GM12878 (cell line): ENCODE measurements around the gene AOPEP. TPM values are rescaled to one million over a fixed set of nuclear protein-coding genes. Genes with fewer than 3 reads are reported as not detected.

Experiments used
- ATAC-seq: fragments of 200-7000 bp; cut with Tn5 transposase; 3 replicates; pipeline ENCODE4 v1.9.1; 2020; ENCODE audit warnings: mild to moderate bottlenecking, moderate library complexity
- BruUV-seq: library from RNA; stranded (reverse); fragments of 400-500 nt; replicated peaks from 2 replicates; lab custom pipeline; 2021; lab: Mats Ljungman, UMichigan
- CTCF ChIA-PET: fragments of 300-600 bp; sonication (Branson Sonifier 250); formaldehyde crosslinking; extraction: SDS; loops from one replicate; lab custom pipeline; 2021; ENCODE audit warnings: inconsistent platforms; lab: Yijun Ruan, JAX
- POLR2A ChIA-PET: fragments of 350-600 bp; formaldehyde crosslinking; extraction: SDS; loops from one replicate; lab custom pipeline; 2021; ENCODE audit warnings: inconsistent platforms; lab: Charles Lee
- RAD21 ChIA-PET: fragments of 300-600 bp; sonication (Branson Sonifier 250); formaldehyde crosslinking; loops from one replicate; lab custom pipeline; 2023; ENCODE audit warnings: antibody characterized with exemption; ENCODE audit not compliant: unreplicated experiment; lab: Charles Lee
- SMC1A ChIA-PET: fragments of 300-600 bp; sonication (Branson Sonifier 250); formaldehyde crosslinking; loops from one replicate; lab custom pipeline; 2023; ENCODE audit not compliant: unreplicated experiment, uncharacterized antibody; lab: Charles Lee
- DNase-seq: peaks from one replicate; pipeline ENCODE4 v3.0.0-alpha.2; 2011; ENCODE audit warnings: low read depth, low spot score
- FAIRE-seq: peaks from 3 replicates; lab custom pipeline; 2011; peaks lifted over from hg19 to GRCh38; lab: Jason Lieb, UNC
- H2AFZ ChIP-seq: 2 replicates; pipeline ENCODE4 v1.6.0; 2011; ENCODE audit warnings: low read depth, low read length, control low read depth; ENCODE audit not compliant: control insufficient read depth
- H3K27ac ChIP-seq: 2 replicates; pipeline ENCODE4 v1.5.1; 2011; ENCODE audit warnings: control low read depth; ENCODE audit not compliant: control insufficient read depth, insufficient read depth
- H3K27me3 ChIP-seq, 2 experiments: replicated peaks in 1 of 2; 2 replicates each; pipeline versions ENCODE4 v1.6.0 to v1.6.1; 2011; ENCODE audit warnings: low read length in 1 of 2; ENCODE audit not compliant: control insufficient read depth in 2 of 2, insufficient read depth in 2 of 2
- H3K36me3 ChIP-seq, 2 experiments: 2 replicates each; pipeline ENCODE4 v1.5.1; 2011; ENCODE audit warnings: low read length in 1 of 2; ENCODE audit not compliant: control insufficient read depth in 2 of 2, insufficient read depth in 2 of 2
- H3K4me1 ChIP-seq: 2 replicates; pipeline ENCODE4 v1.6.1; 2011; ENCODE audit warnings: mild to moderate bottlenecking, low read length, moderate library complexity, mixed read lengths; ENCODE audit not compliant: control insufficient read depth, insufficient read depth
- H3K4me2 ChIP-seq: 2 replicates; pipeline ENCODE4 v1.6.0; 2011; ENCODE audit warnings: control low read depth; ENCODE audit not compliant: control insufficient read depth, insufficient read depth
- H3K4me3 ChIP-seq: fragments of 200-600 bp; sonication (generic); 2 replicates; pipeline ENCODE4 v1.5.1; 2016
- H3K79me2 ChIP-seq: 2 replicates; pipeline ENCODE4 v1.6.0; 2011; ENCODE audit warnings: low read length; ENCODE audit not compliant: control insufficient read depth, insufficient read depth
- H3K9ac ChIP-seq: 2 replicates; pipeline ENCODE4 v1.8.0; 2011; ENCODE audit warnings: low read length, control low read depth, mixed read lengths; ENCODE audit not compliant: control insufficient read depth, insufficient read depth
- H3K9me3 ChIP-seq: replicated peaks from 3 replicates; pipeline ENCODE4 v1.5.1; 2011; ENCODE audit warnings: mild to moderate bottlenecking, low read length; ENCODE audit not compliant: control insufficient read depth, insufficient read depth
- H4K20me1 ChIP-seq: 2 replicates; pipeline ENCODE4 v1.6.0; 2011; ENCODE audit not compliant: control insufficient read depth, insufficient read depth
- MYB ChIP-seq: fragments of 150-350 bp; IDR thresholded peaks from 2 replicates; pipeline ENCODE4 v1.6.1; 2014; ENCODE audit warnings: mild to moderate bottlenecking, low read depth, low read length, borderline replicate concordance
- WGBS: methylation state at CpG from one replicate; pipeline ENCODE4 v1.1.6; 2016; ENCODE audit warnings: low lambda C conversion rate; ENCODE audit not compliant: insufficient replicate concordance, insufficient coverage; ENCODE audit errors: missing lambda C conversion rate; 5-methylcytosine and 5-hydroxymethylcytosine counted together
- in situ Hi-C: fragments of 300-500 bp; cut with MboI; formaldehyde crosslinking; loops from 9 replicates; pipeline ENCODE4 v1.14.3; 2018; ENCODE audit warnings: mixed read lengths
- intact Hi-C: fragments of 100-400 bp; cut with micrococcal nuclease; formaldehyde crosslinking; loops from one replicate; pipeline ENCODE4 v1.14.2; 2022; ENCODE audit not compliant: unreplicated experiment
- polyA plus RNA-seq, 11 experiments: library from polyadenylated mRNA; depleted of rRNA in 4 of 11; unstranded in 6 of 11; stranded (reverse) in 5 of 11; fragments of >200 nt; fragmentation: Nextera tagmentation in 4 of 11; fragmentation: Illumina TruSeq in 1 of 11; extraction: Ambion mirVana in 4 of 11; extraction: Trizol in 1 of 11; gene quantifications; 1 replicate in 1 of 11; 2 replicates in 10 of 11; pipeline versions ENCODE4 v1.2.1 to v1.2.3, GENCODE V29; 2011 to 2016; ENCODE audit warnings: inconsistent platforms in 2 of 11, missing spikeins in 2 of 11, low read depth in 1 of 11
- total RNA-seq, 4 experiments: library from RNA; depleted of rRNA in 3 of 4; stranded (reverse); fragments of >200 nt in 3 of 4; fragmentation: Illumina TruSeq in 1 of 4; extraction: Trizol in 1 of 4; gene quantifications; 2 replicates each; pipeline versions ENCODE4 v1.2.1 to v1.2.3, GENCODE V29; 2013 to 2021
- TF ChIP-seq, protein P1 (sequence below): fragments of 450-650 bp; IDR thresholded peaks from 2 replicates; pipeline ENCODE4 v1.6.1; 2017; ENCODE audit warnings: mild to moderate bottlenecking, moderate library complexity
- TF ChIP-seq, protein P2 (sequence below): fragments of 450-650 bp; IDR thresholded peaks from 2 replicates; pipeline ENCODE4 v1.6.1; 2017; ENCODE audit warnings: mild to moderate bottlenecking, moderate library complexity
- TF ChIP-seq, protein P3 (sequence below): fragments of 450-650 bp; IDR thresholded peaks from 2 replicates; pipeline ENCODE4 v1.6.1; 2016; ENCODE audit warnings: mild to moderate bottlenecking

AOPEP gene
- total and polyA plus RNA-seq, 10 of the 15 experiments (the other 5 are each of a cell fraction or from before 2014, with no cell fraction given) = 2.3 to 16.9 (median 10.1) TPM

DNA sequence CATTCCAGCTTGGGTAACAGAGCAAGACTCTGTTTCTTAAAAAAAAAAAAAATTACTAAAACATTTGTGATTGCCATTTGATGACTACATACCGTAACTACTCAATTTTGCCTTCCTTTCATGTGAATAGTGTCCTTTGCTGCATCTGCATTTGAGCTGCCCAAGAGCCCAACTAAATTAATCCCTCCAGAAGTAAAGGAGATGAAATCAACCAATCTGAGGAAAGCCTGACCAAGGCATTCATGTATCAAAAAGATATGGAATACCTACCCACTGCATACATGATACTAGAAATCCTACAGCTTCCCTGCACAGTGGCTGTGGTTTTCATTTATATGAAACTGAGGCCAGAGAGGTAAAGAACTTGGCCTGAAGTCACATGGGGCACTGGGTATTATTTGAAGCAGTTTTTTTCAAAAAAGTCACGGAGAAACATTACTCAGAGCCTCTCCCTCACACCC, 177.5 kb downstream of the AOPEP start:
- no peak overlapping the region for H3K4me3 ChIP-seq
- ChIA-PET SMC1A (interaction anchor here (0.8 to 2.9 kb wide), 5 partner anchors 10 to 93 kb away, joined by 3 to 13 read pairs (median 5); no protein-coding TSS in a partner anchor), CTCF (interaction anchor here (0.6 to 1.2 kb wide), 5 partner anchors 24 to 1908 kb away, joined by 3 to 4 read pairs (median 3); no protein-coding TSS in a partner anchor), RAD21 (interaction anchor here (0.7 kb wide), 1 partner anchor 645 kb away, joined by 3 read pairs; the partner anchor contains the start of gene ZNF169), POLR2A (no interaction called here)
- H3K36me3 ChIP-seq = no peaks in the 10 kb centered on the region
- no peak overlapping the region for H3K27ac ChIP-seq
- no peaks in the 10 kb centered on the region for H3K4me1 ChIP-seq
- no peaks in the 10 kb centered on the region for H3K27me3 ChIP-seq
- H3K9ac ChIP-seq = no peak overlapping the region
- no peaks in the 10 kb centered on the region for H4K20me1 ChIP-seq
- TF ChIP-seq, protein P1, sequence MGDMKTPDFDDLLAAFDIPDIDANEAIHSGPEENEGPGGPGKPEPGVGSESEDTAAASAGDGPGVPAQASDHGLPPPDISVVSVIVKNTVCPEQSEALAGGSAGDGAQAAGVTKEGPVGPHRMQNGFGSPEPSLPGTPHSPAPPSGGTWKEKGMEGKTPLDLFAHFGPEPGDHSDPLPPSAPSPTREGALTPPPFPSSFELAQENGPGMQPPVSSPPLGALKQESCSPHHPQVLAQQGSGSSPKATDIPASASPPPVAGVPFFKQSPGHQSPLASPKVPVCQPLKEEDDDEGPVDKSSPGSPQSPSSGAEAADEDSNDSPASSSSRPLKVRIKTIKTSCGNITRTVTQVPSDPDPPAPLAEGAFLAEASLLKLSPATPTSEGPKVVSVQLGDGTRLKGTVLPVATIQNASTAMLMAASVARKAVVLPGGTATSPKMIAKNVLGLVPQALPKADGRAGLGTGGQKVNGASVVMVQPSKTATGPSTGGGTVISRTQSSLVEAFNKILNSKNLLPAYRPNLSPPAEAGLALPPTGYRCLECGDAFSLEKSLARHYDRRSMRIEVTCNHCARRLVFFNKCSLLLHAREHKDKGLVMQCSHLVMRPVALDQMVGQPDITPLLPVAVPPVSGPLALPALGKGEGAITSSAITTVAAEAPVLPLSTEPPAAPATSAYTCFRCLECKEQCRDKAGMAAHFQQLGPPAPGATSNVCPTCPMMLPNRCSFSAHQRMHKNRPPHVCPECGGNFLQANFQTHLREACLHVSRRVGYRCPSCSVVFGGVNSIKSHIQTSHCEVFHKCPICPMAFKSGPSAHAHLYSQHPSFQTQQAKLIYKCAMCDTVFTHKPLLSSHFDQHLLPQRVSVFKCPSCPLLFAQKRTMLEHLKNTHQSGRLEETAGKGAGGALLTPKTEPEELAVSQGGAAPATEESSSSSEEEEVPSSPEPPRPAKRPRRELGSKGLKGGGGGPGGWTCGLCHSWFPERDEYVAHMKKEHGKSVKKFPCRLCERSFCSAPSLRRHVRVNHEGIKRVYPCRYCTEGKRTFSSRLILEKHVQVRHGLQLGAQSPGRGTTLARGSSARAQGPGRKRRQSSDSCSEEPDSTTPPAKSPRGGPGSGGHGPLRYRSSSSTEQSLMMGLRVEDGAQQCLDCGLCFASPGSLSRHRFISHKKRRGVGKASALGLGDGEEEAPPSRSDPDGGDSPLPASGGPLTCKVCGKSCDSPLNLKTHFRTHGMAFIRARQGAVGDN = no peak
- TF ChIP-seq MYB = no peak
- TF ChIP-seq, protein P2, sequence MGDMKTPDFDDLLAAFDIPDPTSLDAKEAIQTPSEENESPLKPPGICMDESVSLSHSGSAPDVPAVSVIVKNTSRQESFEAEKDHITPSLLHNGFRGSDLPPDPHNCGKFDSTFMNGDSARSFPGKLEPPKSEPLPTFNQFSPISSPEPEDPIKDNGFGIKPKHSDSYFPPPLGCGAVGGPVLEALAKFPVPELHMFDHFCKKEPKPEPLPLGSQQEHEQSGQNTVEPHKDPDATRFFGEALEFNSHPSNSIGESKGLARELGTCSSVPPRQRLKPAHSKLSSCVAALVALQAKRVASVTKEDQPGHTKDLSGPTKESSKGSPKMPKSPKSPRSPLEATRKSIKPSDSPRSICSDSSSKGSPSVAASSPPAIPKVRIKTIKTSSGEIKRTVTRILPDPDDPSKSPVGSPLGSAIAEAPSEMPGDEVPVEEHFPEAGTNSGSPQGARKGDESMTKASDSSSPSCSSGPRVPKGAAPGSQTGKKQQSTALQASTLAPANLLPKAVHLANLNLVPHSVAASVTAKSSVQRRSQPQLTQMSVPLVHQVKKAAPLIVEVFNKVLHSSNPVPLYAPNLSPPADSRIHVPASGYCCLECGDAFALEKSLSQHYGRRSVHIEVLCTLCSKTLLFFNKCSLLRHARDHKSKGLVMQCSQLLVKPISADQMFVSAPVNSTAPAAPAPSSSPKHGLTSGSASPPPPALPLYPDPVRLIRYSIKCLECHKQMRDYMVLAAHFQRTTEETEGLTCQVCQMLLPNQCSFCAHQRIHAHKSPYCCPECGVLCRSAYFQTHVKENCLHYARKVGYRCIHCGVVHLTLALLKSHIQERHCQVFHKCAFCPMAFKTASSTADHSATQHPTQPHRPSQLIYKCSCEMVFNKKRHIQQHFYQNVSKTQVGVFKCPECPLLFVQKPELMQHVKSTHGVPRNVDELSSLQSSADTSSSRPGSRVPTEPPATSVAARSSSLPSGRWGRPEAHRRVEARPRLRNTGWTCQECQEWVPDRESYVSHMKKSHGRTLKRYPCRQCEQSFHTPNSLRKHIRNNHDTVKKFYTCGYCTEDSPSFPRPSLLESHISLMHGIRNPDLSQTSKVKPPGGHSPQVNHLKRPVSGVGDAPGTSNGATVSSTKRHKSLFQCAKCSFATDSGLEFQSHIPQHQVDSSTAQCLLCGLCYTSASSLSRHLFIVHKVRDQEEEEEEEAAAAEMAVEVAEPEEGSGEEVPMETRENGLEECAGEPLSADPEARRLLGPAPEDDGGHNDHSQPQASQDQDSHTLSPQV = no peak
- TF ChIP-seq, protein P3, sequence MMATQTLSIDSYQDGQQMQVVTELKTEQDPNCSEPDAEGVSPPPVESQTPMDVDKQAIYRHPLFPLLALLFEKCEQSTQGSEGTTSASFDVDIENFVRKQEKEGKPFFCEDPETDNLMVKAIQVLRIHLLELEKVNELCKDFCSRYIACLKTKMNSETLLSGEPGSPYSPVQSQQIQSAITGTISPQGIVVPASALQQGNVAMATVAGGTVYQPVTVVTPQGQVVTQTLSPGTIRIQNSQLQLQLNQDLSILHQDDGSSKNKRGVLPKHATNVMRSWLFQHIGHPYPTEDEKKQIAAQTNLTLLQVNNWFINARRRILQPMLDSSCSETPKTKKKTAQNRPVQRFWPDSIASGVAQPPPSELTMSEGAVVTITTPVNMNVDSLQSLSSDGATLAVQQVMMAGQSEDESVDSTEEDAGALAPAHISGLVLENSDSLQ = no peak
- WGBS = 98% methylated on average over 2 of the region's 2 CpGs
- intact Hi-C loops (no loop called here), in situ Hi-C loops (no loop called here)
- no peaks in the 10 kb centered on the region for H3K79me2 ChIP-seq
- H2AFZ ChIP-seq = no peak overlapping the region
- DNase-seq = no peak
- H3K4me2 ChIP-seq = no peak overlapping the region
- no peak for FAIRE-seq
- no TSS peak for BruUV-seq
- no peak for ATAC-seq
- no peaks in the 10 kb centered on the region for H3K9me3 ChIP-seq
